PC-9 (cell line): ENCODE data around the gene GPHN. TPM values are rescaled to one million over a fixed set of nuclear protein-coding genes. Genes with fewer than 3 reads are reported as not detected.

ENCODE experiments used
- BruUV-seq: library from RNA; stranded (reverse); fragments of 400-500 nt; replicated peaks from 2 replicates; lab custom pipeline; 2021; lab: Mats Ljungman, UMichigan
- CTCF ChIA-PET: fragments of 300-600 bp; sonication (Branson Sonifier 250); formaldehyde crosslinking; loops from one replicate; lab custom pipeline; 2022; ENCODE audit warnings: antibody characterized with exemption; lab: Charles Lee
- POLR2A ChIA-PET: fragments of 300-600 bp; sonication (Branson Sonifier 250); formaldehyde crosslinking; loops from one replicate; lab custom pipeline; 2022; ENCODE audit warnings: antibody characterized with exemption; ENCODE audit not compliant: unreplicated experiment; lab: Charles Lee
- DNase-seq, 2 experiments: peaks; one replicate each; pipeline versions ENCODE4 v3.0.0 to v3.0.0-alpha.2; 2015 to 2022; ENCODE audit warnings: mixed read lengths in 1 of 2
- H2AFZ ChIP-seq: fragments of 200-600 bp; sonication (generic); 2 replicates; pipeline ENCODE4 v1.8.1; 2017; ENCODE audit warnings: antibody characterized with exemption
- H3F3A ChIP-seq: fragments of 200-600 bp; sonication (generic); 2 replicates; pipeline ENCODE4 v1.8.1; 2017; ENCODE audit warnings: antibody characterized with exemption, mild to moderate bottlenecking, low read depth; ENCODE audit not compliant: insufficient read depth
- H3K27ac ChIP-seq: fragments of 200-600 bp; sonication (generic); 2 replicates; pipeline ENCODE4 v1.6.1; 2016; ENCODE audit warnings: mixed run types
- H3K27me3 ChIP-seq: fragments of 200-600 bp; sonication (generic); 2 replicates; pipeline ENCODE4 v1.6.1; 2016; ENCODE audit warnings: low read depth, mixed run types; ENCODE audit not compliant: insufficient read depth
- H3K36me3 ChIP-seq: fragments of 200-600 bp; sonication (generic); 2 replicates; pipeline ENCODE4 v1.6.1; 2016; ENCODE audit warnings: low read depth, mixed run types
- H3K4me1 ChIP-seq: fragments of 200-600 bp; sonication (generic); replicated peaks from 2 replicates; pipeline ENCODE4 v1.6.1; 2016; ENCODE audit warnings: mixed run types; ENCODE audit not compliant: insufficient read depth
- H3K4me2 ChIP-seq: fragments of 200-600 bp; sonication (generic); 2 replicates; pipeline ENCODE4 v1.6.1; 2017; ENCODE audit warnings: mixed run types
- H3K4me3 ChIP-seq: fragments of 200-600 bp; sonication (generic); 2 replicates; pipeline ENCODE4 v1.6.1; 2016; ENCODE audit warnings: mixed run types
- H3K79me2 ChIP-seq: fragments of 200-600 bp; sonication (generic); 2 replicates; pipeline ENCODE4 v1.6.1; 2017; ENCODE audit warnings: low read depth, mixed run types
- H3K9me2 ChIP-seq: fragments of 200-600 bp; sonication (generic); 2 replicates; pipeline ENCODE4 v1.8.1; 2017; ENCODE audit warnings: mild to moderate bottlenecking; ENCODE audit not compliant: insufficient read depth
- H3K9me3 ChIP-seq: fragments of 200-600 bp; sonication (generic); 2 replicates; pipeline ENCODE4 v1.8.1; 2016; ENCODE audit warnings: low read depth; ENCODE audit not compliant: insufficient read depth
- H4K20me1 ChIP-seq: fragments of 200-600 bp; sonication (generic); 2 replicates; pipeline ENCODE4 v1.8.1; 2017; ENCODE audit not compliant: insufficient read depth
- EZH2 ChIP-seq: fragments of 200-600 bp; sonication (generic); IDR thresholded peaks from 2 replicates; pipeline ENCODE4 v1.8.0; 2017; ENCODE audit warnings: antibody characterized with exemption, low read depth
- intact Hi-C: fragments of 100-400 bp; cut with micrococcal nuclease; formaldehyde crosslinking; loops from one replicate; pipeline ENCODE4 v1.10.0; 2022; ENCODE audit not compliant: unreplicated experiment
- total RNA-seq: library from RNA; stranded (reverse); gene quantifications from 2 replicates; pipeline ENCODE4 v1.2.3, GENCODE V29; 2021
- TF ChIP-seq, protein P1 (sequence below): fragments of 200-600 bp; sonication (generic); conservative IDR thresholded peaks from 2 replicates; pipeline ENCODE4 v1.6.1; 2017; ENCODE audit warnings: mixed run types, antibody characterized with exemption, mild to moderate bottlenecking, moderate library complexity

Gene GPHN
- total RNA-seq, 1 experiment from 2014 or later, result 18.3 TPM

GRCh38 chr14:67151082-67151666, 643.2 kb downstream of the GPHN start:
- no TSS peak for BruUV-seq
- Histone ChIP-seq H2AFZ (no peak overlapping the region), H3F3A (no peaks in the 10 kb centered on the region), H3K9me3 (no peaks in the 10 kb centered on the region), H3K79me2 (no peaks in the 10 kb centered on the region), H3K27me3 (no peaks in the 10 kb centered on the region), H3K4me3 (no peak overlapping the region), H3K27ac (no peak overlapping the region), H3K9me2 (0 out of 2 replicates have a peak, but pooled peaks cover 3% of the 10 kb centered on the region), H4K20me1 (no peaks in the 10 kb centered on the region), H3K4me1 (no peaks in the 10 kb centered on the region), H3K4me2 (no peak overlapping the region), H3K36me3 (no peaks in the 10 kb centered on the region)
- intact Hi-C loops, result no loop called here
- TF ChIP-seq, protein P1, sequence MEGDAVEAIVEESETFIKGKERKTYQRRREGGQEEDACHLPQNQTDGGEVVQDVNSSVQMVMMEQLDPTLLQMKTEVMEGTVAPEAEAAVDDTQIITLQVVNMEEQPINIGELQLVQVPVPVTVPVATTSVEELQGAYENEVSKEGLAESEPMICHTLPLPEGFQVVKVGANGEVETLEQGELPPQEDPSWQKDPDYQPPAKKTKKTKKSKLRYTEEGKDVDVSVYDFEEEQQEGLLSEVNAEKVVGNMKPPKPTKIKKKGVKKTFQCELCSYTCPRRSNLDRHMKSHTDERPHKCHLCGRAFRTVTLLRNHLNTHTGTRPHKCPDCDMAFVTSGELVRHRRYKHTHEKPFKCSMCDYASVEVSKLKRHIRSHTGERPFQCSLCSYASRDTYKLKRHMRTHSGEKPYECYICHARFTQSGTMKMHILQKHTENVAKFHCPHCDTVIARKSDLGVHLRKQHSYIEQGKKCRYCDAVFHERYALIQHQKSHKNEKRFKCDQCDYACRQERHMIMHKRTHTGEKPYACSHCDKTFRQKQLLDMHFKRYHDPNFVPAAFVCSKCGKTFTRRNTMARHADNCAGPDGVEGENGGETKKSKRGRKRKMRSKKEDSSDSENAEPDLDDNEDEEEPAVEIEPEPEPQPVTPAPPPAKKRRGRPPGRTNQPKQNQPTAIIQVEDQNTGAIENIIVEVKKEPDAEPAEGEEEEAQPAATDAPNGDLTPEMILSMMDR, result peak; percentile 34; the same call in 1 of the 2 replicates
- no peak for TF ChIP-seq EZH2
- ChIA-PET POLR2A (no interaction called here), CTCF (no interaction called here)
- DNase-seq, result no peak

- no peak for TF ChIP-seq EZH2
- TF ChIP-seq, protein P1, result no peak
- ChIA-PET POLR2A (interaction anchor here (0.6 kb wide), 1 partner anchor 78 kb away, joined by 4 read pairs; no protein-coding TSS in a partner anchor), CTCF (no interaction called here)
- DNase-seq, result no peak
- H3K4me1 ChIP-seq, result no peaks in the 10 kb centered on the region
- no peaks in the 10 kb centered on the region for H3F3A ChIP-seq
- no peak overlapping the region for H2AFZ ChIP-seq
- no peaks in the 10 kb centered on the region for H3K36me3 ChIP-seq
- no TSS peak for BruUV-seq
- H3K4me3 ChIP-seq, result no peak overlapping the region
- no peak overlapping the region for H3K4me2 ChIP-seq
- H3K79me2 ChIP-seq, result no peaks in the 10 kb centered on the region
- H3K27me3 ChIP-seq, result no peaks in the 10 kb centered on the region
- H4K20me1 ChIP-seq, result no peaks in the 10 kb centered on the region
- no peaks in the 10 kb centered on the region for H3K9me2 ChIP-seq
- H3K27ac ChIP-seq, result no peak overlapping the region
- no peaks in the 10 kb centered on the region for H3K9me3 ChIP-seq
- intact Hi-C loops, result no loop called here
These were observed 650.6 kb downstream of the GPHN start for GRCh38 chr14:67158566-67158965.

DNA sequence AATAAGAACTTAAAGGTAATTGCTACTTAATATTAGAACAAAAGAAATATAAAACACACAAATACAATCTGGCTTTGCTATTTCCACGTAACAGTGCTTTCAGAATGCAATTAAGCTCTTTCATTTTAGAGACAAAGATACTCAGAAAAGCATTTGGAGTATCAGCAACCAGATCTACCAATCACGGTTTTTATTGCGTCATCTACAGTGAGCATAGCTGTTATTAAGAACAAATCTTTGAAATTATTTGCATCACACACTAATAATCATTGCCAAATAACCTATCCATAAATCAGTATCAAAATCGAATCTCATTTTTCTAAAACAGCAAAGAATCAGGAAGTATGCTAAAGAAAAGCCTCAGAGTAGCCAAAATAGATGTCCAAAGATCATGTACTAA, 654.4 kb downstream of the GPHN start:
- intact Hi-C loops, result no loop called here
- BruUV-seq, result no TSS peak
- no peak for DNase-seq
- POLR2A ChIA-PET, result no interaction called here
- H3K4me2 ChIP-seq, result no peak overlapping the region
- no peak overlapping the region for H3K4me3 ChIP-seq
- peaks cover 5% of the 10 kb centered on the region for H3K4me1 ChIP-seq
- H3F3A ChIP-seq, result no peaks in the 10 kb centered on the region
- no peaks in the 10 kb centered on the region for H3K36me3 ChIP-seq
- no peaks in the 10 kb centered on the region for H3K9me2 ChIP-seq
- no peak overlapping the region for H3K27ac ChIP-seq
- no peak overlapping the region for H2AFZ ChIP-seq
- H4K20me1 ChIP-seq, result no peaks in the 10 kb centered on the region
- CTCF ChIA-PET, result no interaction called here
- no peaks in the 10 kb centered on the region for H3K79me2 ChIP-seq
- no peaks in the 10 kb centered on the region for H3K27me3 ChIP-seq
- TF ChIP-seq, protein P1, result no peak
- no peak for TF ChIP-seq EZH2
- H3K9me3 ChIP-seq, result no peaks in the 10 kb centered on the region
